ENCODE measurements around the gene RNU1-1. TPM values are rescaled to one million over a fixed set of nuclear protein-coding genes. Genes with fewer than 3 reads are reported as not detected.
"Not testable (repeated sequence)": the region's sequence is repeated elsewhere in the genome, so short reads cannot be mapped to it uniquely, and the experiment has no call there.

RNU1-1 gene
- polyA plus RNA-seq, 1 experiment, result not detected

DNA sequence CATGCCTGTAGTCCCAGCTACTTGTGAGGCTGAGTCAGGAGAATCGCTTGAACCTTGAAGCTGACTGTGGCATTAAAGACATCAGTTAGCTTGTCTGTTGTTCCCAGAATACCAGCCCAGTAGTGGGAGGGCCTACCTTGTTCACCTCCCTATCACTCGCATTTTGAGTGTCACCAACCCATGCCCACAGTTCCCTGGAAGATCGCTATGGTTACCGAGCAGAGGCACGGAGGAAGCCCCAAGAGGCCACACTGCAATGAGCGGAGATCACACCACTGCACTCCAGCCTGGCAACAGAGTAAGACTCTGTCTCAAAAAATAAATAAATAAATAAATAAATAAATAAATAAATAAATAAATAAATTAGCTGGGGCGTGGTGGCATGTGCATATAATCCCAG, 21.1 kb downstream of the RNU1-1 start:
- CTCF ChIA-PET; H3K4me3 ChIP-seq (ENCODE audit: low read depth, low read length); H3K27me3 ChIP-seq (ENCODE audit: control insufficient read depth, insufficient read depth, low read length); H3K27ac ChIP-seq (ENCODE audit: low read depth, low read length); DNase-seq (ENCODE audit: low read depth, low spot score); H3K9me3 ChIP-seq (ENCODE audit: control insufficient read depth, insufficient read depth, low read length): not testable (repeated sequence)
- POLR2A ChIA-PET, result interaction anchor here (0.8 to 1.2 kb wide), 2 partner anchors 21 to 56 kb away, joined by 3 read pairs; partner anchors contain the start of gene SPATA21

DNA sequence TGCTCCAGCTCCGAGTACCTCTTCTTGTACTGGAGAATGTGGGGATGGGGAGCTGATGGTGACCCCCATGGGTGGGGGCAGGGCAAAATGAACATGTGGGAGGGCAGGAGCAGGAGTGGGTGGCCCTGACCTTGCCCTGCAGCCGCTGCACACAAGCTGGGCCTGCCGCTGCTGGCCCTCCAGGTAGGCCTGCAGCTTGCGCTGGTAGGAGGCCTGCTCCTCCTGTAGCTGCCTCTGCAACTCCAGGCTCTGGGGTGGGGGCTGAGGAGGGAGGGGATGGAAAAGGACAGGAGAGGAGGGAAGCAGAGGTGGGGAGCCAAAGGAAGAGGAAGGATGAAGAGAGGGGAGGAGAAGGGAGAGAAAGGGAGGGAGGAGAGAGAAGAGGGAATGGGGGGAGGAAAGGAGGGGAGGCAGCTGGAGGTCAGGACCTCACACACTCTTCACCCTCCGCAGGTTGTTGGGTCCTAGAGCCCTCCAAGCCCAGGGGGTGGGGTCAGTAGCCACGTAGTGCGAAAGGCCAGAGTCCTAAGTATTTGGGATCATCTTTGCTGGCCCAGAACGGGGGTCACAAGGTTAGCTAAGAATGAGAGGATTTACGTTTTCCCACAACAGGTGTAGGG, 22.9 kb downstream of the RNU1-1 start:
- Histone ChIP-seq H3K4me3 (ENCODE audit: low read depth, low read length) (no peak overlapping the region), H3K27me3 (ENCODE audit: control insufficient read depth, insufficient read depth, low read length) (no peaks in the 10 kb centered on the region), H3K27ac (ENCODE audit: low read depth, low read length) (no peak overlapping the region), H3K9me3 (ENCODE audit: control insufficient read depth, insufficient read depth, low read length) (no peaks in the 10 kb centered on the region)
- POLR2A ChIA-PET, result no interaction called here
- TF ChIP-seq, protein P1, sequence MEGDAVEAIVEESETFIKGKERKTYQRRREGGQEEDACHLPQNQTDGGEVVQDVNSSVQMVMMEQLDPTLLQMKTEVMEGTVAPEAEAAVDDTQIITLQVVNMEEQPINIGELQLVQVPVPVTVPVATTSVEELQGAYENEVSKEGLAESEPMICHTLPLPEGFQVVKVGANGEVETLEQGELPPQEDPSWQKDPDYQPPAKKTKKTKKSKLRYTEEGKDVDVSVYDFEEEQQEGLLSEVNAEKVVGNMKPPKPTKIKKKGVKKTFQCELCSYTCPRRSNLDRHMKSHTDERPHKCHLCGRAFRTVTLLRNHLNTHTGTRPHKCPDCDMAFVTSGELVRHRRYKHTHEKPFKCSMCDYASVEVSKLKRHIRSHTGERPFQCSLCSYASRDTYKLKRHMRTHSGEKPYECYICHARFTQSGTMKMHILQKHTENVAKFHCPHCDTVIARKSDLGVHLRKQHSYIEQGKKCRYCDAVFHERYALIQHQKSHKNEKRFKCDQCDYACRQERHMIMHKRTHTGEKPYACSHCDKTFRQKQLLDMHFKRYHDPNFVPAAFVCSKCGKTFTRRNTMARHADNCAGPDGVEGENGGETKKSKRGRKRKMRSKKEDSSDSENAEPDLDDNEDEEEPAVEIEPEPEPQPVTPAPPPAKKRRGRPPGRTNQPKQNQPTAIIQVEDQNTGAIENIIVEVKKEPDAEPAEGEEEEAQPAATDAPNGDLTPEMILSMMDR (IDR thresholded peaks at IDR 0.05; ENCODE audit: low read depth, low read length), result no peak
- CTCF ChIA-PET, result no interaction called here
- DNase-seq (ENCODE audit: low read depth, low spot score), result no peak

DNA sequence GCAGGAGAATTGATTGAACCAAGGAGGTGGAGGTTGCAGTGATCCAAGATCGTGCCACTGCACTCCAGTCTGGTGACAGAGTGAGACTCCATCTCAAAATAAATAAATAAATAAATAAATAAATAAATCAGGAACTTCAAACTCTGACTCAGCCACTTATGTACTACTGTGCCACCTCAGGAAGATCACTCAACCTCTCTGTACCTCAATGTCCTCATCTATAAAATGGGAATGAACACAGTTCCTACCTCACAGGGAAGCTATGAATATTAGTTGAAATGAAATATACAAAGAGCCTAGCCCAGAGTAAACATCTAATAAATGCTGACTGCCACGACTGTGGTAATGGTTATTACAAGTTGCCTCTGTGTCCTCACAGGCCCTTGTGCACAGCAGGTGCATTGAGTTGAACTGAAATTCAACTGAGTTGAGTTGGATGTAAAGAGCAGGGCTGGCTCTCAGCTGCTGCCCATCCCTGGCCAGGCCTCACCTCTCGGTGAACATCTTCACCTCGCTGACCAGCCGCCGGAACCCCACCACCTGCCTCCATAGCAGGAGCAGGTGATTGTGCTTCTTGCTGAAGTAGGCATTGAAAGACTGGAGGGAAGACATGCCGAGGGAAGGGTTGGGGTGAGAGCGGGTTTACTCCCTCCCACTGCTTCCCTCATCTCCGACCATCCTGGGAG, 24.7 kb downstream of the RNU1-1 start:
- POLR2A ChIA-PET; H3K27me3 ChIP-seq (ENCODE audit: control insufficient read depth, insufficient read depth, low read length); H3K9me3 ChIP-seq (ENCODE audit: control insufficient read depth, insufficient read depth, low read length); H3K27ac ChIP-seq (ENCODE audit: low read depth, low read length); CTCF ChIA-PET; DNase-seq (ENCODE audit: low read depth, low spot score); H3K4me3 ChIP-seq (ENCODE audit: low read depth, low read length): not testable (repeated sequence)

DNA sequence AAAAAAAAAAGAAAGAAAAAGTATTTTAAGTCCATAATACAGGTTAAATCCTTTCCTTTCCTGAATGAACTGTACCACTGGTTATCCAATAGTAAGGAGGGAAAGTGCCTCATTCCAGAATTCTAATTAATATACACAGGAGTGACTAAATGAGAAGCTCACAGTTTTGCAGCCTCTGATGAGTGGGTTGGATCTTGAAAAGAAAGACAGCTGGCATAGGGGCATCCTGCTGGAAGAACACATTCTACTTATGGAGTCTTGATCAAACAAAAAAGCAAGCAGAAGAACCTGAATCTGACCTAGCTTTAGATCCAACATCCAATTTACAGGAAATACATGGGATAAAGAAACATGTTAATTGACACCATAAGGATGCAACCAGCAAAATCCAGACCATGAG, 27.1 kb downstream of the RNU1-1 start:
- DNase-seq (ENCODE audit: low read depth, low spot score); H3K27ac ChIP-seq (ENCODE audit: low read depth, low read length); CTCF ChIA-PET; POLR2A ChIA-PET; H3K4me3 ChIP-seq (ENCODE audit: low read depth, low read length); H3K27me3 ChIP-seq (ENCODE audit: control insufficient read depth, insufficient read depth, low read length); H3K9me3 ChIP-seq (ENCODE audit: control insufficient read depth, insufficient read depth, low read length): not testable (repeated sequence)

DNA sequence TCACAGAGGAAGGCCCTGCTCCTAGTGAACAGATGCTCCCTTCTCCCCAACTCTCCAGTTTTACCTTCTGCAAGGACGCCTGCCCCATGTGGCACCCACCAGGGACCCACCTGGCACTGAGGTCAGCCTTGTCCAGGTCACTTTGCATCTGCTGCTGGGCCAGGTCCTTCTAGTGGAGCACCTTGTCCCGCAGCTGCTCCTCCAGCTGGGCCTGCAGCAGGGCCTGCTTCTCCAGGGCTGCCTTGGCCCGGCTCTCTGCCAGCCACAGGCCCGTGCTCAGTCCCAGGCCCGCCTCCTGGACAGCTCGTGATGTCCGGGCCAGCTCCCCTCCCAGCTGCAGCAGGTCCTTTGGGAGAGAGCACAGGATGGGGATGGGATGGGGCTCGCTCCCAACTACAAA, 27.8 kb downstream of the RNU1-1 start:
- H3K27ac ChIP-seq (ENCODE audit: low read depth, low read length); DNase-seq (ENCODE audit: low read depth, low spot score); H3K4me3 ChIP-seq (ENCODE audit: low read depth, low read length); H3K27me3 ChIP-seq (ENCODE audit: control insufficient read depth, insufficient read depth, low read length); CTCF ChIA-PET; POLR2A ChIA-PET; H3K9me3 ChIP-seq (ENCODE audit: control insufficient read depth, insufficient read depth, low read length): not testable (repeated sequence)

DNA sequence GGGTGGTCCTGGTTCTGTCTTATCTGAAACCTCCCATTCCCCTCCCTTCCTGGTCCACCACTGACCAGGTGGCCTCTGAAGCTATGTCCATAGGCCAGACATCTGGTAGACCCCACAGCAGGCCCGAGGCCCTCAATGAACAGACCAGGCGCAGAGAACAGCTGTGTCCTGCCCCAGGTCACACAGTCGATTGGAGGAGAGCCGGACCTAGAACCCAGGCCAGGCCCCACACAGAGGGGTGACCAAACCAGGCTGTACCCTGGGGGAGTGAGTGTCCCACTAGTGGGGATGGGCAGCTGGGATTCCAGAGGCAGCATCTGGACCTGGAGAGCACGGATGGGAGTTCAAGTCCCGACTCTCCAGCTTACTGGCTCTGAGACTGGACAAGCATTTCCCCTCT, 29.2 kb downstream of the RNU1-1 start:
- Histone ChIP-seq H3K27ac (ENCODE audit: low read depth, low read length) (no peak overlapping the region), H3K4me3 (ENCODE audit: low read depth, low read length) (no peak overlapping the region), H3K27me3 (ENCODE audit: control insufficient read depth, insufficient read depth, low read length) (no peaks in the 10 kb centered on the region), H3K9me3 (ENCODE audit: control insufficient read depth, insufficient read depth, low read length) (no peaks in the 10 kb centered on the region; the same call in 1 of the 2 replicates)
- ChIA-PET POLR2A (no interaction called here), CTCF (no interaction called here)
- TF ChIP-seq, protein P1 (IDR thresholded peaks at IDR 0.05; ENCODE audit: low read depth, low read length), result no peak
- DNase-seq (ENCODE audit: low read depth, low spot score), result no peak

DNA sequence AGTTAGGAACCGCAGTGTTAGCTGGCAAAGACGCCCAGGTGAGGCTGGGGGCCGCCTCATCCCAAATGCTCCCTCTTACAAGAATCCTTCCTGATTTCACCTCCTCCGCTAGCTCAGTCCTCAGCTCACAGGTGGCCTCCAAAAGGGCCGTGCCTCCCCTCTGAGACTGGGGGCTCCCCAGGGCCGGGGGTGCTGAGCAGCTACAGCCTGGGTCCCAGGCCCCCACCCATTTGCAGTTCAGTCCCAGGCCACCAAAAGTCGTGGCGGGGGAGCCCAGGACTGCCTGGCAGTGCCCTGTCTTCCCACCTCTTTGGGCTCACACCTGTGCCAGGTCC, 29.6 kb downstream of the RNU1-1 start:
- Histone ChIP-seq H3K27ac (ENCODE audit: low read depth, low read length) (no peak overlapping the region), H3K27me3 (ENCODE audit: control insufficient read depth, insufficient read depth, low read length) (no peaks in the 10 kb centered on the region), H3K9me3 (ENCODE audit: control insufficient read depth, insufficient read depth, low read length) (no peaks in the 10 kb centered on the region; the same call in 1 of the 2 replicates), H3K4me3 (ENCODE audit: low read depth, low read length) (no peak overlapping the region)
- ChIA-PET POLR2A (no interaction called here), CTCF (no interaction called here)
- DNase-seq (ENCODE audit: low read depth, low spot score), result no peak
- TF ChIP-seq, protein P1 (IDR thresholded peaks at IDR 0.05; ENCODE audit: low read depth, low read length), result no peak

DNA sequence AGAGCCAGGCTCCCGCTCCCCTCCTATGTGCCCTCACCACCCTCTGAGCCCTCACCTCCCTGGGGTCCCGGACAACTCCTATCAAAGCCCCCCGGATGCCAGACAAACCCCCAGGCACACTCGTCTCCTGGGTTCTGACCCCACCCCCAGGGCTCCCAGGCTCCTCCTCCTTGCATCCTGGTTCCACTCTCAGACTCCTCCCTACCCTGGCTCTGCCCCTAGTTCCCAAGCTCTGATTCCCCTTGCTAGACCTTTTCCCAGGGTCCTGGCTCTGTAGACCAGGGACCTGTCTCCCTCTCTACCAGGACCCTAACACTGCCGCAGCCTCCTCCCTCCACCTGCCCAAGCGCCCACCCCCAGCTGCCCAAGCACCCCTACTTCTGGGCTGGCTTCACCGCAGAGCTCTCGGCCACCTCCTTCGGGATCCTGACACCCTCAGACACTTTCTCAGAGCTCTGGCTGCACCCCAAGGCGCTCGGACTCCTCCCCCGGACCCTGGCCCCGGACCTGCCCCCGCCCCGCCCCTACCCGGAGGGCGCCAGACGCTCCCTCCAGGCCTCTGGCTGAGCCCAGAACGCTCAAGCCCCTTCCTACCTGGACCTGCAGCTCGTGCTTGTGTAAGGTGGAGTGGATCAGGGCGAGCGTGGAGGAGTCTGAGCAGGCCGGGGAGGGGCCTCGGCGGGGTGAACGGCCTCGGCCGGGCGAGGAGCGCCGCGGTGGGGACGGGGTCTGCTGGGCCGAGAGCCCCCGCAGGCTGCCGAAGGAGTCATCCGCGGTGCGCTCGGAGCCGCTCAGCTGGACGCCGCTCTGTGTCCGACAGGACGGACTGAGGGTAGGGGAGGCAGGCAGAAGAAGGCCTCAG, 30.2 kb downstream of the RNU1-1 start:
- POLR2A ChIA-PET; H3K27me3 ChIP-seq (ENCODE audit: control insufficient read depth, insufficient read depth, low read length); DNase-seq (ENCODE audit: low read depth, low spot score); H3K9me3 ChIP-seq (ENCODE audit: control insufficient read depth, insufficient read depth, low read length); H3K27ac ChIP-seq (ENCODE audit: low read depth, low read length); CTCF ChIA-PET; H3K4me3 ChIP-seq (ENCODE audit: low read depth, low read length): not testable (repeated sequence)

DNA sequence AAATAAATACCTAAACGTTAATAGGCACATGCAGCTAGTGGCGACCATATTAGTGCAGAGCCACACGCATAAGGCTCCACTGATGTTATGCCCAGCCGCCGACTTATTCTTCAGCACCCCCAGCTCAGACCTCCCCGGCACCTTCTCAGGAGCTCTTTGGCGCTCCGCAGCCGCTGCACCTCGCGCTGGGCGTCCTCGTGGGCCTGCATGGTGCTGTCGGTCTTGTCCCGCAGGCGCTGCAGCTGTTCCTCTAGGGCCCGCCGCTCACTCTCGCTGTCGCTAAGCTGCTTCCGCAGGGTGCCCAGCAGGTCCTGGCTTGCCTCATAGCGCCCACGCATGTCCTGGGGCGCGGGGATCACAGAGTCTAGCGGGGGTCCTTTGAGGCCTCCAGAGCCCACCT, 30.9 kb downstream of the RNU1-1 start:
- H3K9me3 ChIP-seq (ENCODE audit: control insufficient read depth, insufficient read depth, low read length); POLR2A ChIA-PET; CTCF ChIA-PET; H3K27ac ChIP-seq (ENCODE audit: low read depth, low read length); DNase-seq (ENCODE audit: low read depth, low spot score); H3K4me3 ChIP-seq (ENCODE audit: low read depth, low read length); H3K27me3 ChIP-seq (ENCODE audit: control insufficient read depth, insufficient read depth, low read length): not testable (repeated sequence)
